GM19328 (cell line): Measurements from ENCODE around the gene NDUFAF3.
"Not testable (repeated sequence)": the region's sequence is repeated elsewhere in the genome, so short reads cannot be mapped to it uniquely, and the experiment has no call there.

Source experiments
- ATAC-seq: cut with Tn5 transposase; IDR thresholded peaks from one replicate; pipeline ENCODE4 v1.9.1; 2021; ENCODE audit warnings: mild to moderate bottlenecking, moderate library complexity; ENCODE audit not compliant: unreplicated experiment

The NDUFAF3 gene

DNA sequence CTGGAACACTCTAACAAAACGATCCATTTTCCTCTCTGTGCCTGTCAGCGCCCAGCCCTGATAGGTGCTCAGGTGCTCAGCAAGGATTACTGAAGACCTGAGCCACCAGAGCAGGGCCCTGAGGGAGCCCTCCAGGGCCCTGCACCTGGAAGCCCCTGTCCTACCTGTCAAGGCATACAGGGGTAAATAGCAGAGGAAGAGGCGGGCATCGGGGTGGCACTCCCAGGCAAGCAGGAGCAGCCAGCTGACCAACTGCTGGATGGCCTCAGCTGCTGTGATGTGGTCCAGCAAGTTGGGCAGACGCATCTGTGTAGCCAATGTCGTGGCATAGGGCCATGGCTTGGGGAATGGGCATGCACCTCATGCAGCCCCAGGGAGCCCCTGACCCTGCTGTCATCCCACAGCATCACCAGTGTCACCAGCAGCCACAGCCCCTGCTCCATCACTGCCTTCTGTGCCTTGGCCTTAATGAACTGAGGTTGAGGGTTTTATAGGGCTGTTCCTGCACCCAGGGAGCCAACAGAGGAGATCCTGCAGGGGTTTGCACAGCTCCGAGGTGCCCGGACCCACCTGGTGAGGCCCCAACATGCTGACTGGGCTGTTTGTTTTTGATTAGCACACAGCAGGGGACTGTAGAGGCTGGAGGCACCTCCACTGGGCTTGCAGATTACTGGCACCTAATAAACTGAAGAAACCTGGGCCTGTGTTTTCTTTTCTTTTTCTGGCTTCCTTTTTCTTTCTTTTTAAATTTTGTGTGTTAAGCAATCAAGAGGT, 22.6 kb upstream of the NDUFAF3 start:
- no peak for ATAC-seq

DNA sequence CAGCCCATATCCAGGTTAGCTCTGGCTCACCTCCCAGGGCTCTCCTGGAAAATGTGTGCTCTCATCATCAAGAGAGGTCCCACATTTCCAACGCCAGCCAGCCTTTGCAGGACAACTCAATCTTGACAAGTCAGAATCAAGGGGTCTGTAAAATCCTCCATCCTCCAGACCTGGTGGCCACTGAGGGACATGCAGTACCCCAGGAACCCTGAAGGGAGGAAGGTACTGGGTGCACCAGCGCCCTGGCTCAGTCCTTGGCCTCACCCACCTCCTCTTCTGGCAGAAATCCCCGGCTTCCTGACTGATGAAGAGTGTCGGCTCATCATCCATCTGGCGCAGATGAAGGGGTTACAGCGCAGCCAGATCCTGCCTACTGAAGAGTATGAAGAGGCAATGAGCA, 20.8 kb upstream of the NDUFAF3 start:
- no peak for ATAC-seq

DNA sequence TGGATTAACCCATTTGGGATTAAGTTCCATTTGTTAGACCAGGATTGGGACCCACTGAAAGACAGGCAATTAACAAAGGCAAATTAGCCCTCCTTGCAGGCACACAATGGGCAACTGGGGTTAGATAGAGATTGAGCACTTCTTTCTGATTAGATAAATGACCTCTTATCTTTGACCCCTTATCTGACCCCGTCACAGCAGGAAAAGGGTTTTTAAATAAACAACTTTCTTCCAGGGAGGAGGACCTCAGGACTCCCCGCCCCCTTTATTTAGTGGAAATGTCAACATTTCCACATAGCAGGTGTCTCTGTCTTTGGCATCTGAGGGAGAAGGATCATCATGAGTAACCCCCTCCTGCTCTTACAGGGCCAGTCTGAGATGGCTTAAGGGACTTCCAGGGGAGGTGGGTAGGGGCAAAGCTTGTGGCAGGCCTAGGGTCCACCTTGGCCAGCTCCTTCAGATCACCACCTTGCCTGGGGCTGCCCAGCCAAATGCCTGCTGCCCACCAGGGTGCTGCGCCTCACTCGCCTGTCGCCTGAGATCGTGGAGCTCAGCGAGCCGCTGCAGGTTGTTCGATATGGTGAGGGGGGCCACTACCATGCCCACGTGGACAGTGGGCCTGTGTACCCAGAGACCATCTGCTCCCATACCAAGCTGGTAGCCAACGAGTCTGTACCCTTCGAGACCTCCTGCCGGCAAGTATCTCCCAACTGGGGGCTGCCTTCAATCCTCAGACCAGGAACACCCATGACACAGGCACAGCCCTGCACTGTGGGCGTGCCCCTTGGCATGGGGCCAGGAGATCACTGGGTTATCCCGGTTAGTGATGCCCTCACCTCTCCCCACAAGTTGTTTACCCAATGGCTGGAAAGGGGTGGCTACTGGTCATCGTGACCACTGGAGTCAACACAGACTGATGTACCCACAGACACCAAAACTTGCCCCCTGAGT, 17.3 kb upstream of the NDUFAF3 start:
- no peak for ATAC-seq

DNA sequence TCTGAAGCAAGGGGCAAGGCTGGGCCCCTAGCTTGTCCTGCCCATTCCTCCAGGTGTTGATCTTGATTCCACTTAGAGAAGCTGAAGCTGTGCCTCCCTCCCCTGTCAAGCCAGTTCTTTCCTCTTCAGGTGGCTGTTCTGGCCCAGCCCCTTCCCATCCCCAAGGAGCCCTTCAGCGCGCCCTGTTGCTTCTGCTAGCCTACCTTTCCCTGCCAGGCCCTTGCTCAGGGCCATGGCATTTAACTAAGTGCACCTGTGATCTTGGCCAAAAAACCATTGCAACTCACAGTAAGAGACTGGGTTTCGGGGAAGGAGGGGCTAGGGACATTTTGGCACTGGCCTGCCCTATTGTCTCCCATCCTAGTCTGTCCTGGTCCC, 16.6 kb upstream of the NDUFAF3 start:
- ATAC-seq = no peak

DNA sequence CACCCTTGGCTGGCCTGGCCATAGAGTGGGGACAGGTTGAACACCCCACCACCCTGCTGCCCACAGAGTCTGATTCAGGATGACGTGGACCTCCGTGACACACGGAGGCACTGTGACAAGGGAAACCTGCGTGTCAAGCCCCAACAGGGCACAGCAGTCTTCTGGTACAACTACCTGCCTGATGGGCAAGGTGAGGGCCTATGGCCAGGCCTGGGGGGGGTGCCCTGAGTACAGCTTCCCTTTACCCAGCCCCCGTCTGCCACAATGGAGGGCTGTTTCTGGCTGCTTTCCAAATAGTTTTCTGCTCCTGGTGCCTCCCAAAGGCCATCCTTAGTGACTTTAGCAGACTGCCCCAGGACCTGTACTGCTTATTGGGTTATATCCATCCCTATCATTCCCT, 15.9 kb upstream of the NDUFAF3 start:
- ATAC-seq = no peak

DNA sequence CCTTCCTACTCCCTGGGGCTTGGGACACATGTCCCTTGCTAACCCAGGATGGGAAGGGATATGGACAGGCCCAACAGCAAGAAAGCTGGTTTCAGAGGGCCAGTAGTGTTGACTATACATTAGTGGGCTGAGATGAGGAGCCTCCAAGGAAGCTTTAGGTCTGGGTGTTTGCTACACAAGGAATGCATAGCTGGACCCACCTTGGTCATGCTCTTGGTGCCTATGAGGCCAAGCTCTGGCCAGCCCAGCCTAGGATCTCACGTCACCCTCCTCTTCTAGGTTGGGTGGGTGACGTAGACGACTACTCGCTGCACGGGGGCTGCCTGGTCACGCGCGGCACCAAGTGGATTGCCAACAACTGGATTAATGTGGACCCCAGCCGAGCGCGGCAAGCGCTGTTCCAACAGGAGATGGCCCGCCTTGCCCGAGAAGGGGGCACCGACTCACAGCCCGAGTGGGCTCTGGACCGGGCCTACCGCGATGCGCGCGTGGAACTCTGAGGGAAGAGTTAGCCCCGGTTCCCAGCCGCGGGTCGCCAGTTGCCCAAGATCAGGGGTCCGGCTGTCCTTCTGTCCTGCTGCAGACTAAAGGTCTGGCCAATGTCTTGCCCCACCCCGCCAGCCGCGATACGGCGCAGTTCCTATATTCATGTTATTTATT, 15.4 kb upstream of the NDUFAF3 start:
- ATAC-seq = peak; percentile 10

DNA sequence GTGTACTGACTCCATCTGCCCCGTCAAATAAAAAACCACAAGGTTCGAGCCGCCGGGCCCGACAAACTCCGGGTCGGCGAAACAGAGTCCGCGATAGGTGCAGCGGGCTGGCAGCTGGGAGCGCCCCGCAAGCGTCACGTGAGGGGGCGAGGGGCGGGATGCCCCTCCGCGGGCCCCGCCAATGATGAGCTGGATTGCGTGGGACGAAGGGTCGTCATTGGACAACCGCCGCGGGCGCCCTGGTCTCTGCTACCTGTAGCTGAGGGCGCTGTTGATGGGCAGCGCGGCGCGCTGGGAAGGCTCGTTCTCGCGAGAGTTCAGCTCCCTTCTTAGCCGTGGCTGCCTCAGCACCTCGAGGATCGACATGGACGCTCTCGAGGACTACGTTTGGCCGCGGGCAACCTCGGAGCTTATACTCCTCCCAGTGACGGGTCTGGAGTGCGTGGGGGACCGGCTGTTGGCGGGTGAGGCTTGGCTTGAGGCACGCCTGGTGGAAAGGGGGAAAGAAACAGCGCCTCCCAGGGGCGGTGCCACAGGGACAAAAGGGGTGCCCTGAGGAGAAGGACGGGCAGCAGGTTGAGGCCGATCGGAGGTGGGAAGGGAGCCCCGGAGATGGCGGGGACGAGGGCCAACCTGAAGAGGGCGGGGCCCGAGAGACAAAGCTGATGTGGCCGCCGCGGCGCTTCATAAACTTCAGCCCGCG, 14.7 kb upstream of the NDUFAF3 start, which contains the start of gene WDR6:
TSS of gene WDR6 (plus strand) at position 324 of the 703 bp plus-strand sequence. CDS start at position 365, 41 bp downstream.
- ATAC-seq = peak; percentile 79

DNA sequence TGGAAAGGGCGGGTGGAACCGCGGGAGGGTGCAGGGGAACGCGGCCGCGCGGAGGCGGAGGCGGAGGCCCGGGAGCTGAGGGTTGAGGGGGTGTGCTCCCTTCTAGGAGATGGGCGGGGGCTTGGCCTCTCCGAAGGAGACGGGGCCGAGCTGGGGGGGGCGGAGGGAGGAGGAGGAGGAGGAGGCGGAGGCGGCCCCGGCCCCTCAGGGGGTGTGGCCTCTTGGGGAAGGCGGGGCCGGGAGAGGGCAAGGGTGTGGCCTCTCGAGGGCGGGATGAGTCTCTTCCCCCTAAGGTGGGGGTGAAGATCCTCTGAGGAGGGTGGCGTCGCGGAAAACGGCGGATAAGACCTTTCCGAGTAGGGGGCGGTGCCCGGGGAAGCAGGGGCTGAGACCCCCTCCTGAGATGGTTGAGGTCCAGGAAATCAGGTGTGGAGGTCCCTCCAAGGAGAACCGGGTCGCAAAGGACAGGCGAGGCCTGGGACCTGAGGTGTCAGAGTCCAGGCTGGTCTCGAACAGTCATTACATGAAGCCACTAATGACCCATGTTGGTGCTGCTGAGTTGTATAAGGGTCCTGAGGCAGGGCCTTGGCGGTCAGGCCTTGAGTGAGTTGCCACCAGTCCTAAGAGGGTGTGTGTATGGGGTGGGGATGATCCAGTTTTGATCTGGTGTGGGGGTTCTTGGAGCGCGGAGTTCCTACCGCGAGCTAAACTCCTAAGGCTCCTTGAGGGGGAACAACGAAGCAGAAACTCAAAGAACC, 14.0 kb upstream of the NDUFAF3 start:
- peak; percentile 40 for ATAC-seq

DNA sequence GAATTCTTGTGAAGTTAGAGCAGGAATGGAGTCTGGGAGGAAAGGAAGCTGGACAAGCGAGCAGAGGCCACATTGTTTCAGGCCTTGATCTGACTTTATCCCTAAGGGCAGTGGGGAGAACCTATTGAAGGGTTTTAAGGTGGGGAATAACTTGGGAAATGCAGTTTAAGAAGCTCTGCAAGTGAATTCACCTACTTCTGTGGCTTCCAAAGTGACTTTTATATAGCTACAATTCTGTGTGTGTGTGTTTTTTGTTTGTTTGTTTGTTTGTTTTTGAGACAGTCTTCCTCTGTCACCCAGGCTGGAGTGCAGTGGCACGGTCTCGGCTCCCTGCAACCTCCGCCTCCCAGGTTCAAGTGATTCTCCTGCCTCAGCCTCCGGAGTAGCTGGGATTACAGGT, 13.3 kb upstream of the NDUFAF3 start:
- not testable (repeated sequence) for ATAC-seq

DNA sequence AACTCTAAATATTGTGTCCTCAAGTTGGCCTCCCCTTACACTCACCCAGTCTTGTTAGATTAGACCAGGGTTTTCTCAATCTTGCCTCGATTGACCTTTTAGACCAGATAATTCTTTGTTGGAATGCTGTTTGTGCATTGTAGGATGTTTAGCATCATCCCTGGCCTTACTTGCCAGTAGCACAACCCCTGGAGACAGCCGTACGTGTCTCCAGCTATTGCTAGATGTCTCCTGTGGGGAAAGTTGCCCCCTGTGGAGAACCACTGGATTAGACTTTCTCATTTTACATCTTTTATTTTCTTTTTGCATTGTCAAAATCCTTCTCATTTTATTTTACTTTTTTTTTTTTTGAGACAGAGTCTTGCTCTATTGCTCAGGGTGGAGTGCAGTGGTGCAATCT, 12.5 kb upstream of the NDUFAF3 start:
- no peak for ATAC-seq

DNA sequence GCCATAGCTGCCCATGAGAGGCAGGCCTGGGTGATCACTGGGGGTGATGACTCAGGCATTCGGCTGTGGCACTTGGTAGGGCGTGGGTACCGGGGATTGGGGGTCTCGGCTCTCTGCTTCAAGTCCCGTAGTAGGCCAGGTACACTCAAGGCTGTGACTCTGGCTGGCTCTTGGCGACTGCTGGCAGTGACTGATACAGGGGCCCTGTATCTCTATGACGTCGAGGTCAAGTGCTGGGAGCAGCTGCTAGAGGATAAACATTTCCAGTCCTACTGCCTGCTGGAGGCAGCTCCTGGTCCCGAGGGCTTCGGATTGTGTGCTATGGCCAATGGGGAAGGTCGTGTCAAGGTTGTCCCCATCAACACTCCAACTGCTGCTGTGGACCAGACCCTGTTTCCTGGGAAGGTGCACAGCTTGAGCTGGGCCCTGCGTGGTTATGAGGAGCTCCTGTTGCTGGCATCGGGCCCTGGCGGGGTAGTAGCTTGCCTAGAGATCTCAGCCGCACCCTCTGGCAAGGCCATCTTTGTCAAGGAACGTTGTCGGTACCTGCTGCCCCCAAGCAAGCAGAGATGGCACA, 9.4 kb upstream of the NDUFAF3 start:
- ATAC-seq = no peak

DNA sequence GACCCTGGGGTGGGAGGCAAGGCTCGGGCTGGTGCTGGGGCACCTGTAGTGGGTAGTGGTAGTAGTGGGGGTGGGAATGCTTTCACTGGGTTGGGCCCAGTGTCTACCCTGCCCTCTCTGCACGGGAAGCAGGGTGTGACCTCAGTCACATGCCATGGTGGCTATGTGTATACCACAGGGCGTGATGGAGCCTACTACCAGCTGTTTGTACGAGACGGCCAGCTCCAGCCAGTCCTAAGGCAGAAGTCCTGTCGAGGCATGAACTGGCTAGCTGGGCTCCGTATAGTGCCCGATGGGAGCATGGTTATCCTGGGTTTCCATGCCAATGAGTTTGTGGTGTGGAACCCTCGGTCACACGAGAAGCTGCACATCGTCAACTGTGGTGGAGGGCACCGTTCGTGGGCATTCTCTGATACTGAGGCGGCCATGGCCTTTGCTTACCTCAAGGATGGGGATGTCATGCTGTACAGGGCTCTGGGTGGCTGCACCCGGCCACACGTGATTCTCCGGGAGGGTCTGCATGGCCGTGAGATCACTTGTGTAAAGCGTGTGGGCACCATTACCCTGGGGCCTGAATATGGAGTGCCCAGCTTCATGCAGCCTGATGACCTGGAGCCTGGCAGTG, 8.7 kb upstream of the NDUFAF3 start:
- ATAC-seq = no peak

DNA sequence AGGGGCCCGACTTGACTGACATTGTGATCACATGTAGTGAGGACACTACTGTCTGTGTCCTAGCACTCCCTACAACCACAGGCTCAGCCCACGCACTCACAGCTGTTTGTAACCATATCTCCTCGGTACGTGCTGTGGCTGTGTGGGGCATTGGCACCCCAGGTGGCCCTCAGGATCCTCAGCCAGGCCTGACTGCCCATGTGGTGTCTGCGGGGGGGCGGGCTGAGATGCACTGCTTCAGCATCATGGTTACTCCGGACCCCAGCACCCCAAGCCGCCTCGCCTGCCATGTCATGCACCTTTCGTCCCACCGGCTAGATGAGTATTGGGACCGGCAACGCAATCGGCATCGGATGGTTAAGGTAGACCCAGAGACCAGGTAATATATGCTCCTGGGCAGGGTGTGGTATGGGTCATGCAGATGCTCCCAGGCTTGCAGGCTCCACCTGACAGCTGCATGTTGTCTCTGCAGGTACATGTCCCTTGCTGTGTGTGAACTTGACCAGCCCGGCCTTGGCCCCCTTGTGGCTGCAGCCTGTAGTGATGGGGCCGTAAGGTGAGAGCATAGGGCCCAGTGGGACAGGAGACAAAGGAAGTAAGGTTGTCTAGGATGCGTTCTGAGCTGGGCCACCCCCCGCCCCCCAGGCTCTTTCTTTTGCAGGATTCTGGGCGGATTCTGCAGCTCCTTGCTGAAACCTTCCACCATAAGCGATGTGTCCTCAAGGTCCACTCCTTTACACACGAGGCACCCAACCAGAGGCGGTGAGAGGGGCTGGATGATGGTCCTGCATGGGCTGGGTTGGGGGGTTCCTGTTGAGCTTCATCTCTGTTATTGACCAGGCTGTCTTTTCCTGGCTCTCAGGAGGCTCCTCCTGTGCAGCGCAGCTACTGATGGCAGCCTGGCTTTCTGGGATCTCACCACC, 7.9 kb upstream of the NDUFAF3 start:
- no peak for ATAC-seq

DNA sequence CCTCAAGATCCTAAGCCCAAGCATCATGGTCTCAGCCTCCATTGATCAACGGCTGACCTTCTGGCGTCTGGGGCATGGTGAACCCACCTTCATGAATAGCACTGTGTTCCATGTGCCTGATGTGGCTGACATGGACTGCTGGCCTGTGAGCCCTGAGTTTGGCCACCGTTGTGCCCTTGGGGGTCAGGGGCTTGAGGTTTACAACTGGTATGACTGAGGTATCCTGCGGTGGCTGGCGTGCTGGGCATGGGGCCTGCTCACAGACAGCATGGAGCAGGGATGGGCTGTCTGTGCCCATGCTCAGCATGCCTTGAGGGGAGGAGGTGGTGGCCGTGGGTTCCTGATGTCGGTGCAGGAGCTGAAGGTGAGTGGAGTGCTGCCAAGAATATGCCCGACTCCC, 6.8 kb upstream of the NDUFAF3 start:
- ATAC-seq = no peak

DNA sequence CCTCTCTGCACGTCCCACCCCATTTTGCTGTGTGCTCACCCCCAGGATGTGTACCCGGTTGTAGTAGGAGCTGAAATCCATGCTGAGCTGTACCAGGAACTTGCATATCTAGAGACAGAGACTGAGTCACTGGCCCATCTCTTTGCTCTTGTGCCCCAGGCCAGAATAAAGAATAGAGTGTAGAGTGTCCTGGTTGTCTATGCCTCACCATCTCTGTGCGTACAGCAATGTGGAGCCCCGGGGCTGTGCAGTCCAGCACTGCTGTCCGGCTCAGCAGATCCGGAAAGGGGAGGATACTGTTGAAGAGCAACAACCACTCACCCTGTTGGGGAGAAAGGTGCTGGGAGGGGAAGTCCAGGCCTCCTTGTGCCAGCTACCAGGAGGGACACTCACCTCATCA, 6.2 kb upstream of the NDUFAF3 start:
- no peak for ATAC-seq

DNA sequence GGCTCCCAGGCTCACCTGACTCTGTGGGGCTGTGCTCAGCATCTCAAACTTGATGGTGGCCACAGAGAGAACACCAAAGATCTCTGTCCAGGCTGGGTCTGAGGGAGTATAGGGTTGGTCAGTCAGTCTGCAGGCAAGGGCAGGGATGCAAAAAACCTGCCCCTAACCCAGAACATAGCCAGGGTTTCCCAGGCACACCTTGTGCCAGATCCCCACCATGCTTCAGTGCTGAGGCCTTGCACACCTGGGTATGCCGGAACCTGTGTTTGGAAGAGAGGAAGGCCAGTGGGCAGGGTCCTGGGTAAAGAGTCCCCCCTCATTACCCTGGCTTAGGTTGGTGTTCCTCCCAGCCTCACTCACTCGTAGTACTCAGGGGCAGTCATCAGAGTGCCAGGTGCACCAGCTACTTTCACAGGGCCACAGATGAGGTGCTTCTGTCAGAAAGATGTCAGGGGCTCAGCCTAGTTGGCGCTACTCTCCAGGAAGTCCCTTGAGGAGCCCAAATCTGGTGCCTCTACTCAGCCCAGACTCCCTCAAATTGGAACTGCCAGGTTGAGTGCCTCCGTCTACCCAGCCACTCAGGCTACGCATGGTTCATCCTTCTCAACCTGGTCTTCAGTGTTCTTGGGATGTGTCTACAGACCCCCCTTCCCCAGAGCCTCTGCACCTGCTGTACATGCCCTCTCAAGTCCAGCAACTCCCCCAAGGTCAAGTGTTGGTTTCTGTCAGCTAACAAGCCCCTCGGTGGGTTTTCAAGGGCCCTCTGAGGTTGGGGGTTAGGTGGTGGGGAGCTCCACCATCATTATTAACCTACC, 5.3 kb upstream of the NDUFAF3 start:
- ATAC-seq = no peak

DNA sequence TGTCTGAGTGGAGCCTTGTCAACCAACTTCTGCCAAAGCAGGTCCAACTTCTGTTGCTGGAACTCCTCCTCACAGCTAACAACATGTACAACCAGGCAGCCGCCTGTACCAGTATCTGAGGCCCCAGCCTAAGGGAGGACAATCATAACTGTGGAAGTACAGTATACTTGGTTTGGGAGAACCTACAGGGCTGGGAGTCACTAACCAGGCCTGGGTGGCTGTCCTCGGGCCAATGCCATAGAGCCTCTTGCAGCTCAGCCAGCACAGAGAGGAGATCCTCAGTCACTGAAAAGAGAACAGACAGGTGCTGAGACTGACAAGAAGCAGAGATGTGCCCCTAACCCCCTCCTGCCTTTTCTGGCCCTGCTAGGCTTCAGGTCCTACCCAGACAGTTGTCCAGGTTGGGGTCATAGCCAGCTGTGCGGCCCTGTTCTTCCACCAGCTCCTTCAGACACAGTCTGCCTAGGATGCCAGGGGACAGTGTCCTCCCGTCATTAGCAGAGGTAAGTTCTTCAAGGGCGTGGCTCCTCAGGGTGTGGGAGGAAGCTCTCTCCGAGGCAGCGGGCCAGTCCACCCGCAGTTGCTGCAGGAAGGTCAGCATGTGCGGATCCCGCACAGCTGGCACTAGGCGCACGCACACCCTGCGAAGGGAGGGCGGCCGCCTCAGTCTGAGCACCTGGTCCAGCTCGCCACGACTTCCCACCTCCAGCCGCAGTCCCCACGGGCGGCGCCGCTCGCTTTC, 4.5 kb upstream of the NDUFAF3 start:
- no peak for ATAC-seq
